Measurements from ENCODE around the gene RAET1L.
"Not testable (repeated sequence)": the region's sequence is repeated elsewhere in the genome, so short reads cannot be mapped to it uniquely, and the experiment has no call there.

RAET1L gene

DNA sequence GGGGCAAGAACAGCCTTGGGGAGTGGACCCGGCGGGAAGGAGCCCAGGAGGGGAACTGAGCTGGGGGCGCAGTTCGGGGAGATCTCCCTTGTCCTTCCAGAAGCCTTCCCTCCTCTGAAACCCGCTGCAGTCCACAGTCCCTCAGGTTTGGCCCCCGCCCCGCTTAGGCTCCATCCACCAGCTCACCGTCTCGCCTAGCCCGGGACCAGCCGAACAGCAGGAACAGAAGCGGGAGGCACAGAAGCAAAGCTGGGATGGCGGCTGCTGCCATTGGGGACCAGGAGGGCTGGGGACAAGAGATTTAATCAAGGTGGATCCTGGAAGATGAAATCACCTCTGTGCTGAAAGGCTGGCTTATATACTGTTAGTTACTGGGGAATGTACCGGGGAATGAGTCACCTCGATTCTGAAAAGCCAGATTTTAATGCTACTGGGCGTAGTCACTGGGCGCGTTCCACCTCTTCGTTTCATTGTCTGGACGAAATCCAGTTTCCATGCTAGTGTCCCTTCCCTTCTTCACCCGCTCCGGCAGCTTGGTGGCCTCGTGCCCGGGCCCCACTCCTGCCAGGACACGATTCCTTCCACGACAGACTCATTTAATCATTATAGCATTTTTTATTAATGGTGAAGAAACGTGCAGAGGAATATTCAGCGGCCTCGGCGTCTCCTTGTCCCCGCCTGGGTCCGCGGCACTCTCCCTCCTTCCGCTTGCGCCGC, at the start of gene RAET1L:
TSS of gene RAET1L (minus strand) at position 332 of the 717 bp plus-strand sequence. CDS start at position 271, 61 bp downstream.
- no peak for DNase-seq (ENCODE audit: low spot score)

- DNase-seq (ENCODE audit: low spot score): no peak
Measured at GRCh38 chr6:150075034-150075421, 49.7 kb upstream of the RAET1L start.

DNA sequence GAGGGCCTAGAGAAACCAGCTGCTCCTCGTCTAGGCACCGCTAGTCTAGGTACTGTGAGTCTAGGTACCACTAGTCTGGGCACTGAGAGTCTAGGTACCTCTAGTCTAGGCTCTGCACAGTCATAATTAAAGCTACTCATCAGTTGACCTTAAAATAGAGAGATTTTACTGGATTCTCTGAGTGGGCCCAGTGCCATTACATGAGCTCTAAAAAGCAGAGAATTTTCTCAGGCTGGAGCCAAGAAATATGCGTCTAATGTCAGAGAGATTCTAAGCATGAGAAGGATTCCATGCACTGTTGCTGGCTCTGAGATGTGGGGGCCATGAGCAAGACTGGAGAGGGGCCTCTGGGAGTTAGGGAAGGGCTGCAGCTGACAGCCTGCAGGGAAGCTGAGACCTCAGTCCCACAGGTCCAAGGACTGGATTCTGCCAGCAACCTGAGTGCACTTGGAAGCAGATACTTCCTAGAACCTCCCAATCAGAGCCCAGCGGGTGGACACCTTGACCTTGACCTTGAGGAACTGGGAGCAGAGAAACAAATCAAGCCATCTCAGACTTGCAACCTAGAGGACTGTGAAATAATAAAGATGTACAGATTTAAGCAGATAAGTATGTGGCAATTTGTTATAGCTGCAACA, 49.2 kb upstream of the RAET1L start:
- not testable (repeated sequence) for DNase-seq (ENCODE audit: low spot score)

- DNase-seq (ENCODE audit: low spot score): peak; percentile 41
Measured at GRCh38 chr6:150072201-150072600, 46.9 kb upstream of the RAET1L start.

- DNase-seq (ENCODE audit: low spot score): no peak
Measured at GRCh38 chr6:150070236-150070818, 45.0 kb upstream of the RAET1L start.

DNA sequence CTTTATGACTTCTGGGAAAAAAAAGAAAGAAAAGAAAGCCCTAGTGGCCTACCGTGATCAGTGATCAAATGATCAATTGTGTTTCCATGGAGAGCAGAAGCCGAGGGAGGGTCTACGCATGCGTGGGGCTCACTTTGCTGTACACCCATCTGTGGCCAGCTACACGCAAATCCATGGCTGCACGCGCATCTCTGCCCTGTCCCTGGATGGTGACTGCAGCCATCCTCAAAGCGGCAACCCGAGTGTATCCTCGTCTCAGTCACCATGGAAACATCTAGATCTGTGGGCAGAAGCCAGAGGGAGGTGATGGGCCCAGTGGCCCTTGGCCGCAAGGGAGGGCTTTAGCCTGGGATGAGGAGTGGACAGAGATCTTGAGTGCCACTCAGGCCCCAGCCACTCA, 44.4 kb upstream of the RAET1L start:
- DNase-seq (ENCODE audit: low spot score): no peak

- peak; percentile 65 for DNase-seq (ENCODE audit: low spot score)
Measured at GRCh38 chr6:150068720-150069648, 43.7 kb upstream of the RAET1L start, which contains the start of gene ULBP3. ULBP3 (minus strand) TSS chr6:150069121; CDS start chr6:150069066, 55 bp downstream.

DNA sequence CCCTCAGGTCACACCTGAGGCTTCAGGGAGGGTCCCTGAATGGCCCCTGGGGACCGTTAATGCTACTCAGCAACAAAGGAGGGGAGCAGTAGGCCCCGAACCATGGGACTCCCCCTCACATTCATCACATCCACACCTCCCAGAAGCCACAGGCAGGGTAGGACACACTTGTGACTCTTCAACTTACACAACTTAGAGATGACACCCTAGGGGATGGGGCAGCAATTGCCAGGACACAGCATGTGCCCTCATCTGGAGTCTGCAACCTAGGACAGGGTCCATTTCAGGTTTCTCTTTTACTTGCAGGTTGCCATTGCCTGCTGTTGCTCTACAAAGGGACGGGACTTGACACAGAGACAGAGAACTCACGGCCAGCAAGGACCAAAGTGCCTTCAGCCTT, 42.8 kb upstream of the RAET1L start:
- no peak for DNase-seq (ENCODE audit: low spot score)

GRCh38 chr6:150065083-150065482, 39.8 kb upstream of the RAET1L start:
- DNase-seq (ENCODE audit: low spot score): no peak

GRCh38 chr6:150063640-150064039, 38.3 kb upstream of the RAET1L start:
- no peak for DNase-seq (ENCODE audit: low spot score)

DNA sequence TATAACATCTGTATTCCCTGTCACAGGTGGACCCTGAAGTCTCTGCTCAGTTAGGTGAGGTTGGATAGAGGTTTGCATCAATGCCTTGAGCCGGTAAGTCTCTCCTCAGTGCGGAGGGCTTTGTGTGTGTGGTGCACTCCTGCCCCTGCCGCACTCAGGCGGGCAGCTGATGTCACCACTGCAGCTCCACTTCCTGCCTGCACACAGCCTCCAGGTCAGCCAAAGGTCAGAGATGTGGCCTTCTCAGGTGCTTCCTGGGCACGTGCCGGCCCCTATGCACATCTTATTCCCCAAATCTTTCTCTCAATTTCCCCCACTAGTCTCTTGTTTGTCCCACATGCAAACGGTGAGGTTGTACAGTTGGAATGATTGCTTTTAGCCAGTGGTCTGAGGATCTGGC, 34.6 kb upstream of the RAET1L start:
- not testable (repeated sequence) for DNase-seq (ENCODE audit: low spot score)

- DNase-seq (ENCODE audit: low spot score): no peak
Measured at GRCh38 chr6:150058986-150059385, 33.7 kb upstream of the RAET1L start.

DNA sequence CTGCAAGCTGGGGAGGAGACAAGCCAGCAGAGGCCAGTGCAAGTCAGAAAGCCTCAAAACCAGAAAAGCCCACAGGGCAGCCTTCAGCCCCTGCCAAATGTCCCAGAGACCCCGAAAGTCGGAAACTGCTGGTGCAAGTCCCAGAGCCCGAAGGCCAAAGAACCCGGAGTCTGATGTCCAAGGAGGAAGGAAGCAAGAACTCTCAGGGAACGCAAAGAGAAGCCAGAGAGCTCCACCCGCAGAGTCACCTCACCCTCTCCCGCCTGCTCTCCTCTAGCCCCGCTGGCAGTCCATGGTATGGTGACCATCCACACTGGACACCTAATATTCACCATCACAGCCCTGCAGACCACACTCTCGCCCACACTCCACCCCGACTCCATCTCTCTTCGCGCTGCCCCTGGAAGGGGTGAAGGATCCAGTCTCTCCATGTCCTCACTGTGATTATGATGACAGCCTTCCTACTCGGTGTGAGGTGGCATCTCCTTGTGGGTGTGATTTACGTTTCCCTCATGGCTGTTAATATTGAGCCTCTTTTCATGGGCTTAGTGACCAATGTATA, 33.0 kb upstream of the RAET1L start:
- no peak for DNase-seq (ENCODE audit: low spot score)

DNA sequence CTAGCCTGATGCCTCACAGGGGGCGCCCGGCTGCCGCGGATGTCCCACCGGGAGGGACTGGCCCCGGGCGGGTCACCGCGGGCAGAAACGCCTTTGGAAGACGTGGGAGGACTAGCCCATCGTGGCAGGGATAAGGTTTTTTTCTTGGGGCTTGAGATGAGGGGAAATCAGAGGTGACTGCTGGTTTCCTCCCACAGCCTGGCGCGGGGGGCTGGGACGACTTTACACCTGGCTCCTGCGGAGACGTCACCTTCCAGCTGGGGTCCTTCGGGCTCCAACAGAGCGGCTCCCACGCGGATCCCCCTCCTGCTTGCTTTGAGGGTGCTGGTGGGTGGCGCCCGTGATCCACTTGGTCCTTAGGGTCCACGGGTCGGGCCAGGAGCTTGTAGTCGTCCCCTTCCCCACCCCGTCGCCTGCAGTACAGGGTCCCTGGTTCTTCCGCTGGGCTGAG, 32.2 kb upstream of the RAET1L start:
- no peak for DNase-seq (ENCODE audit: low spot score)

DNA sequence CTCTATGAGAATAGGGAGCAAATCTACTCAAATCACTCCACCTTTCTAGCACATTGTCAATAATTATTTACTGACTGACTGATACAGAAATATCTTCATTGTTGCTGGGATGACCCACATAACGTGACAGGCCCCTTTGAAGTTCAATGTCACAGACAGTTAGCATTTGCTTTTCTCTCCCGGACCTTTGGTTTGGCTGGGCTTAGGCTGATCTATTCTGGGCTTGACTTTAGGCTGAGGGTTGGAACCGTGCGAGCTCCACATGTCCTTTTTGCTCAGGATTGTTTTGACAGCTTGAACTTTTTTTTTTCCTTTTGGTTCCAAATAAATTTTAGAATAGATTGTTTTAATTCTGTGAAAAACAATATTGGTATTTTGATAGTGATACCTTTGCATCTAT, 31.6 kb upstream of the RAET1L start:
- DNase-seq (ENCODE audit: low spot score): no peak

GRCh38 chr6:150056156-150056555, 30.8 kb upstream of the RAET1L start:
- DNase-seq (ENCODE audit: low spot score): no peak

GRCh38 chr6:150055131-150055530, 29.8 kb upstream of the RAET1L start:
- no peak for DNase-seq (ENCODE audit: low spot score)

DNA sequence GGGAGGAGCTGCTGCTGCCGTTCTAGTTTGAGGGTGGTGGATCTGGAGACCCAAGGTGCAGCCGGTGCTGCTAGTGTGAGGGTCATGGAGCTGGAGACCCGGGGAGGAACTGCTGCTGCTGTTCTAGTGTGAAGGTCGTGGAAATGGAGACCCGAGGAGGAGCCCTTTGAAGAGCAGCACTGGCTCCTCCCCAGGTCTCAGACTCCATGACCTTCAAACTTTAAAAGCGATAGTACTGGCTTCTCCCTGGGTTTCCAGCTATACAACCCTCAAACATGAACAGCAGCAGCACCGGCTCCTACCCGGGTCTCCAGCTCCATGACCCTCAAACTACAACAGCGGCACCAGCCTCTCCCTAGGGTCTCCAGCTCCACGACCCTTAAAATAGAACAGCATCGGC, 28.1 kb upstream of the RAET1L start:
- no peak for DNase-seq (ENCODE audit: low spot score)

GRCh38 chr6:150050846-150051245, 25.5 kb upstream of the RAET1L start:
- no peak for DNase-seq (ENCODE audit: low spot score)

DNA sequence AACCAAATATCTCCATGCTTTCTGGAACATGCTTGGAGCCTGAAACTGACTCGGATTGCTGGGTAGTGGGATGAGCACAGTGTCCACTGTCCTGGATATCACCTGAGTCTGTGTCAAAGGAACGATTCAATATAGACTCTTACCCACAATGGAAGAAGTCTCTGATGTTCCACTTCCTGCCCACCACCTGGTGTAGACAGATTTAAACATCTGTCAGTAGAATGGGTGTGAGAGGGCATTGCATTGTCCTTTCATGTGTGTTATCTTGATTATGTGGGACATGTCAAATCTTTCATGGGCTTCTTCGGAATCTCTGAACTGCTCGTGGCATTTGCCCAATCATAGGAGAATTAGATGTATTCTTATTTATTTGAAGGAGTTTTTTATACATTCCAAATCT, 22.8 kb upstream of the RAET1L start:
- no peak for DNase-seq (ENCODE audit: low spot score)

GRCh38 chr6:150046943-150047342, 21.6 kb upstream of the RAET1L start:
- no peak for DNase-seq (ENCODE audit: low spot score)

GRCh38 chr6:150044621-150045145, 19.4 kb upstream of the RAET1L start:
- DNase-seq (ENCODE audit: low spot score): no peak

All from CD4-positive, alpha-beta T cell treated with Interleukin-6 at 100 ng/mL for 8 hours (primary cell).